ENCODE measurements around the gene GDF10.

DNA sequence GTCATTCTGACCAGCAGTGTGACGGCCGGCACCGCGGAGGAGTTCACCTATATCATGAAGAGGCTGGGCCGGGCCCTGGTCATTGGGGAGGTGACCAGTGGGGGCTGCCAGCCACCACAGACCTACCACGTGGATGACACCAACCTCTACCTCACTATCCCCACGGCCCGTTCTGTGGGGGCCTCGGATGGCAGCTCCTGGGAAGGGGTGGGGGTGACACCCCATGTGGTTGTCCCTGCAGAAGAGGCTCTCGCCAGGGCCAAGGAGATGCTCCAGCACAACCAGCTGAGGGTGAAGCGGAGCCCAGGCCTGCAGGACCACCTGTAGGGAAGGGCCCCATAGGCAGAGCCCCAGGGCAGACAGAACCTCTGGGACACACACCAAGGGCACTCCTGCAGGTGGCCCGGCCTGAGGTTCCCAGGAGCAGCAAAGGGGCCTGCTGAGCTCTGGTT is 57.2 kb downstream of the GDF10 start:
- TF ChIP-seq POLR2A (IDR thresholded peaks at IDR 0.05; ENCODE audit: control extremely low read depth in 1 of 2, low read depth in 2 of 2, low read length in 2 of 2) (no peak), SIRT6 (IDR thresholded peaks at IDR 0.05; ENCODE audit: low read length) (no peak), SP4 (IDR thresholded peaks at IDR 0.05; ENCODE audit: low read length) (no peak), POLR2AphosphoS5 (IDR thresholded peaks at IDR 0.05; ENCODE audit: low read depth, low read length) (no peak), PHF8 (conservative IDR thresholded peaks at IDR 0.05; ENCODE audit: low read depth, low read length) (no peak)
- TF ChIP-seq, protein P1, sequence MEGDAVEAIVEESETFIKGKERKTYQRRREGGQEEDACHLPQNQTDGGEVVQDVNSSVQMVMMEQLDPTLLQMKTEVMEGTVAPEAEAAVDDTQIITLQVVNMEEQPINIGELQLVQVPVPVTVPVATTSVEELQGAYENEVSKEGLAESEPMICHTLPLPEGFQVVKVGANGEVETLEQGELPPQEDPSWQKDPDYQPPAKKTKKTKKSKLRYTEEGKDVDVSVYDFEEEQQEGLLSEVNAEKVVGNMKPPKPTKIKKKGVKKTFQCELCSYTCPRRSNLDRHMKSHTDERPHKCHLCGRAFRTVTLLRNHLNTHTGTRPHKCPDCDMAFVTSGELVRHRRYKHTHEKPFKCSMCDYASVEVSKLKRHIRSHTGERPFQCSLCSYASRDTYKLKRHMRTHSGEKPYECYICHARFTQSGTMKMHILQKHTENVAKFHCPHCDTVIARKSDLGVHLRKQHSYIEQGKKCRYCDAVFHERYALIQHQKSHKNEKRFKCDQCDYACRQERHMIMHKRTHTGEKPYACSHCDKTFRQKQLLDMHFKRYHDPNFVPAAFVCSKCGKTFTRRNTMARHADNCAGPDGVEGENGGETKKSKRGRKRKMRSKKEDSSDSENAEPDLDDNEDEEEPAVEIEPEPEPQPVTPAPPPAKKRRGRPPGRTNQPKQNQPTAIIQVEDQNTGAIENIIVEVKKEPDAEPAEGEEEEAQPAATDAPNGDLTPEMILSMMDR (IDR thresholded peaks at IDR 0.05; ENCODE audit: control extremely low read depth in 1 of 3, insufficient read depth in 1 of 3, low read depth in 1 of 3, low read length in 3 of 3), result no peak
